Esophagus squamous epithelium (tissue), 4 donors: Measurements from ENCODE around the gene MAP3K8.

Experiments
- POLR2A ChIP-seq, 4 donors: fragments of 450-650 bp; IDR thresholded peaks; one replicate each; pipeline ENCODE4 v1.6.1; 2017; ENCODE audit warnings: antibody characterized with exemption in 4 of 4, mild to moderate bottlenecking in 4 of 4, moderate library complexity in 3 of 4
- TF ChIP-seq, protein P1 (sequence below), 6 experiments: fragments of 450-650 bp in 4 of 6; fragments of 200-600 bp in 2 of 6; sonication (generic) in 2 of 6; IDR thresholded peaks; one replicate each; pipeline ENCODE4 v1.5.1; 2016 to 2019; ENCODE audit warnings: antibody characterized with exemption in 6 of 6, mild to moderate bottlenecking in 4 of 6, moderate library complexity in 4 of 6

- TF ChIP-seq POLR2A (IDR thresholded peaks at IDR 0.05): no peak
- TF ChIP-seq, protein P1, sequence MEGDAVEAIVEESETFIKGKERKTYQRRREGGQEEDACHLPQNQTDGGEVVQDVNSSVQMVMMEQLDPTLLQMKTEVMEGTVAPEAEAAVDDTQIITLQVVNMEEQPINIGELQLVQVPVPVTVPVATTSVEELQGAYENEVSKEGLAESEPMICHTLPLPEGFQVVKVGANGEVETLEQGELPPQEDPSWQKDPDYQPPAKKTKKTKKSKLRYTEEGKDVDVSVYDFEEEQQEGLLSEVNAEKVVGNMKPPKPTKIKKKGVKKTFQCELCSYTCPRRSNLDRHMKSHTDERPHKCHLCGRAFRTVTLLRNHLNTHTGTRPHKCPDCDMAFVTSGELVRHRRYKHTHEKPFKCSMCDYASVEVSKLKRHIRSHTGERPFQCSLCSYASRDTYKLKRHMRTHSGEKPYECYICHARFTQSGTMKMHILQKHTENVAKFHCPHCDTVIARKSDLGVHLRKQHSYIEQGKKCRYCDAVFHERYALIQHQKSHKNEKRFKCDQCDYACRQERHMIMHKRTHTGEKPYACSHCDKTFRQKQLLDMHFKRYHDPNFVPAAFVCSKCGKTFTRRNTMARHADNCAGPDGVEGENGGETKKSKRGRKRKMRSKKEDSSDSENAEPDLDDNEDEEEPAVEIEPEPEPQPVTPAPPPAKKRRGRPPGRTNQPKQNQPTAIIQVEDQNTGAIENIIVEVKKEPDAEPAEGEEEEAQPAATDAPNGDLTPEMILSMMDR (IDR thresholded peaks at IDR 0.05): no peak
Measured at GRCh38 chr10:30420766-30421165, 13.2 kb upstream of the MAP3K8 start.
